HEK293 (cell line): ENCODE results near the gene CRX.
A peak's percentile ranks its signal among the peaks of the same experiment; 100 is the strongest.
"Not testable (repeated sequence)": the region's sequence is repeated elsewhere in the genome, so short reads cannot be mapped to it uniquely, and the experiment has no call there.

Experiments used
- CTCF ChIA-PET: fragments of 350-600 bp; formaldehyde crosslinking; extraction: SDS; loops from one replicate; lab custom pipeline; 2021; ENCODE audit warnings: antibody characterized with exemption; lab: Yijun Ruan, JAX
- POLR2A ChIA-PET: fragments of 300-600 bp; formaldehyde crosslinking; extraction: SDS; loops from one replicate; lab custom pipeline; 2020; ENCODE audit warnings: antibody characterized with exemption, inconsistent platforms; lab: Yijun Ruan, JAX
- H3K27ac ChIP-seq: fragments of 200-500 bp; sonication (Bioruptor generic); 2 replicates; pipeline ENCODE4 v1.5.1; 2014; ENCODE audit warnings: low read depth, low read length, control low read depth, inconsistent platforms; ENCODE audit errors: extremely low read depth
- H3K36me3 ChIP-seq, 2 experiments: fragments of 200-500 bp in 1 of 2; sonication (Bioruptor generic) in 1 of 2; 1 replicate in 1 of 2; 2 replicates in 1 of 2; pipeline ENCODE4 v1.5.1; 2014 to 2017; ENCODE audit warnings: inconsistent platforms in 2 of 2, low read length in 2 of 2; ENCODE audit not compliant: control insufficient read depth in 2 of 2, insufficient read depth in 1 of 2
- H3K4me1 ChIP-seq: fragments of 200-500 bp; sonication (Bioruptor generic); 2 replicates; pipeline ENCODE4 v1.5.1; 2014; ENCODE audit warnings: mild to moderate bottlenecking, low read length, inconsistent platforms; ENCODE audit not compliant: control insufficient read depth, insufficient read depth
- H3K4me3 ChIP-seq: 2 replicates; pipeline ENCODE4 v1.5.1; 2011; ENCODE audit warnings: low read depth, mild to moderate bottlenecking, control low read depth, low read length, moderate library complexity
- H3K9me3 ChIP-seq: fragments of 200-500 bp; sonication (Bioruptor generic); 2 replicates; pipeline ENCODE4 v1.5.1; 2014; ENCODE audit warnings: low read depth, low read length, inconsistent platforms; ENCODE audit not compliant: control insufficient read depth, insufficient read depth
- GLIS1 ChIP-seq: fragments of 450-650 bp; formaldehyde crosslinking; IDR thresholded peaks from 2 replicates; pipeline ENCODE4 v1.5.1; 2016; ENCODE audit warnings: missing biosample characterization, missing genetic modification characterization
- HIC1 ChIP-seq: fragments of 450-650 bp; formaldehyde crosslinking; IDR thresholded peaks from 2 replicates; pipeline ENCODE4 v1.5.1; 2016; ENCODE audit warnings: missing biosample characterization, missing genetic modification characterization
- PATZ1 ChIP-seq: fragments of 450-650 bp; formaldehyde crosslinking; IDR thresholded peaks from 2 replicates; pipeline ENCODE4 v1.5.1; 2016; ENCODE audit warnings: missing biosample characterization, missing genetic modification characterization
- SP7 ChIP-seq: fragments of 450-650 bp; formaldehyde crosslinking; IDR thresholded peaks from 2 replicates; pipeline ENCODE4 v1.5.1; 2016; ENCODE audit warnings: missing biosample characterization, missing genetic modification characterization
- TRIM28 ChIP-seq: IDR thresholded peaks from 2 replicates; pipeline ENCODE4 v1.6.1; 2011; ENCODE audit warnings: low read length, control low read depth, borderline replicate concordance
- WT1 ChIP-seq: fragments of 450-650 bp; formaldehyde crosslinking; IDR thresholded peaks from 2 replicates; pipeline ENCODE4 v1.5.1; 2016; ENCODE audit warnings: missing biosample characterization, missing genetic modification characterization
- ZBTB48 ChIP-seq: fragments of 450-650 bp; formaldehyde crosslinking; IDR thresholded peaks from 2 replicates; pipeline ENCODE4 v1.5.1; 2016; ENCODE audit warnings: missing biosample characterization, missing genetic modification characterization
- ZBTB8A ChIP-seq: fragments of 450-650 bp; formaldehyde crosslinking; IDR thresholded peaks from 2 replicates; pipeline ENCODE4 v1.5.1; 2016; ENCODE audit warnings: missing biosample characterization, missing genetic modification characterization
- ZEB2 ChIP-seq: fragments of 450-650 bp; formaldehyde crosslinking; IDR thresholded peaks from 2 replicates; pipeline ENCODE4 v1.5.1; 2016; ENCODE audit warnings: missing biosample characterization, missing genetic modification characterization
- ZFHX2 ChIP-seq: fragments of 450-650 bp; formaldehyde crosslinking; conservative IDR thresholded peaks from 2 replicates; pipeline ENCODE4 v1.5.1; 2016; ENCODE audit warnings: missing biosample characterization, missing genetic modification characterization
- ZFP41 ChIP-seq: fragments of 450-650 bp; formaldehyde crosslinking; IDR thresholded peaks from 2 replicates; pipeline ENCODE4 v1.5.1; 2016; ENCODE audit warnings: missing biosample characterization, missing genetic modification characterization, borderline replicate concordance
- ZFP69B ChIP-seq: fragments of 450-650 bp; formaldehyde crosslinking; IDR thresholded peaks from 2 replicates; pipeline ENCODE4 v1.5.1; 2016; ENCODE audit warnings: missing biosample characterization, missing genetic modification characterization
- ZNF184 ChIP-seq: fragments of 450-650 bp; IDR thresholded peaks from 2 replicates; pipeline ENCODE4 v1.5.1; 2018; ENCODE audit warnings: missing biosample characterization, mild to moderate bottlenecking, missing genetic modification characterization
- ZNF24 ChIP-seq: fragments of 450-650 bp; formaldehyde crosslinking; IDR thresholded peaks from 2 replicates; pipeline ENCODE4 v1.5.1; 2016; ENCODE audit warnings: missing biosample characterization, missing genetic modification characterization
- ZNF280D ChIP-seq: fragments of 450-650 bp; formaldehyde crosslinking; IDR thresholded peaks from 2 replicates; pipeline ENCODE4 v1.5.1; 2016; ENCODE audit warnings: missing biosample characterization, missing genetic modification characterization
- ZNF292 ChIP-seq: fragments of 450-650 bp; formaldehyde crosslinking; IDR thresholded peaks from 2 replicates; pipeline ENCODE4 v1.5.1; 2016; ENCODE audit warnings: low read depth, missing biosample characterization, missing genetic modification characterization, borderline replicate concordance
- ZNF394 ChIP-seq: fragments of 450-650 bp; formaldehyde crosslinking; IDR thresholded peaks from 2 replicates; pipeline ENCODE4 v1.5.1; 2016; ENCODE audit warnings: missing biosample characterization, missing genetic modification characterization, mild to moderate bottlenecking, moderate library complexity, borderline replicate concordance
- ZNF558 ChIP-seq: fragments of 450-650 bp; formaldehyde crosslinking; IDR thresholded peaks from 2 replicates; pipeline ENCODE4 v1.5.1; 2016; ENCODE audit warnings: missing biosample characterization, missing genetic modification characterization
- ZNF600 ChIP-seq: fragments of 450-650 bp; formaldehyde crosslinking; IDR thresholded peaks from 2 replicates; pipeline ENCODE4 v1.5.1; 2016; ENCODE audit warnings: missing biosample characterization, missing genetic modification characterization
- ZNF629 ChIP-seq: fragments of 450-650 bp; formaldehyde crosslinking; IDR thresholded peaks from 2 replicates; pipeline ENCODE4 v1.5.1; 2017; ENCODE audit warnings: missing biosample characterization, missing genetic modification characterization
- ZNF843 ChIP-seq: fragments of 450-650 bp; formaldehyde crosslinking; IDR thresholded peaks from 2 replicates; pipeline ENCODE4 v1.5.1; 2016; ENCODE audit warnings: missing biosample characterization, missing genetic modification characterization
- ZXDB ChIP-seq: fragments of 450-650 bp; formaldehyde crosslinking; IDR thresholded peaks from 2 replicates; pipeline ENCODE4 v1.5.1; 2016; ENCODE audit warnings: missing biosample characterization, missing genetic modification characterization
- TF ChIP-seq, protein P1 (sequence below): fragments of 450-650 bp; formaldehyde crosslinking; IDR thresholded peaks from 2 replicates; pipeline ENCODE4 v1.5.1; 2016; ENCODE audit warnings: missing biosample characterization, missing genetic modification characterization
- TF ChIP-seq, protein P2 (sequence below): fragments of 450-650 bp; formaldehyde crosslinking; IDR thresholded peaks from 2 replicates; pipeline ENCODE4 v1.5.1; 2016; ENCODE audit warnings: missing biosample characterization, missing genetic modification characterization

The CRX gene

GRCh38 chr19:47854459-47854858 is 32.7 kb downstream of the CRX start:
- TF ChIP-seq ZFP41 (tag by site-specific recombination) (no peak), ZNF558 (tag by site-specific recombination) (no peak), ZXDB (tag by site-specific recombination) (no peak), ZBTB8A (no peak), ZNF292 (no peak), HIC1 (tag by site-specific recombination) (no peak), ZNF600 (no peak), TRIM28 (no peak)
- TF ChIP-seq, protein P1, sequence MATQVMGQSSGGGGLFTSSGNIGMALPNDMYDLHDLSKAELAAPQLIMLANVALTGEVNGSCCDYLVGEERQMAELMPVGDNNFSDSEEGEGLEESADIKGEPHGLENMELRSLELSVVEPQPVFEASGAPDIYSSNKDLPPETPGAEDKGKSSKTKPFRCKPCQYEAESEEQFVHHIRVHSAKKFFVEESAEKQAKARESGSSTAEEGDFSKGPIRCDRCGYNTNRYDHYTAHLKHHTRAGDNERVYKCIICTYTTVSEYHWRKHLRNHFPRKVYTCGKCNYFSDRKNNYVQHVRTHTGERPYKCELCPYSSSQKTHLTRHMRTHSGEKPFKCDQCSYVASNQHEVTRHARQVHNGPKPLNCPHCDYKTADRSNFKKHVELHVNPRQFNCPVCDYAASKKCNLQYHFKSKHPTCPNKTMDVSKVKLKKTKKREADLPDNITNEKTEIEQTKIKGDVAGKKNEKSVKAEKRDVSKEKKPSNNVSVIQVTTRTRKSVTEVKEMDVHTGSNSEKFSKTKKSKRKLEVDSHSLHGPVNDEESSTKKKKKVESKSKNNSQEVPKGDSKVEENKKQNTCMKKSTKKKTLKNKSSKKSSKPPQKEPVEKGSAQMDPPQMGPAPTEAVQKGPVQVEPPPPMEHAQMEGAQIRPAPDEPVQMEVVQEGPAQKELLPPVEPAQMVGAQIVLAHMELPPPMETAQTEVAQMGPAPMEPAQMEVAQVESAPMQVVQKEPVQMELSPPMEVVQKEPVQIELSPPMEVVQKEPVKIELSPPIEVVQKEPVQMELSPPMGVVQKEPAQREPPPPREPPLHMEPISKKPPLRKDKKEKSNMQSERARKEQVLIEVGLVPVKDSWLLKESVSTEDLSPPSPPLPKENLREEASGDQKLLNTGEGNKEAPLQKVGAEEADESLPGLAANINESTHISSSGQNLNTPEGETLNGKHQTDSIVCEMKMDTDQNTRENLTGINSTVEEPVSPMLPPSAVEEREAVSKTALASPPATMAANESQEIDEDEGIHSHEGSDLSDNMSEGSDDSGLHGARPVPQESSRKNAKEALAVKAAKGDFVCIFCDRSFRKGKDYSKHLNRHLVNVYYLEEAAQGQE (tag by site-specific recombination), result no peak
- H3K36me3 ChIP-seq, result no peaks in the 10 kb centered on the region; a peak in 1 of 3 replicates
- no peaks in the 10 kb centered on the region for H3K4me1 ChIP-seq
- ChIA-PET CTCF (interaction anchor here (0.8 to 2.2 kb wide), 3 partner anchors 9 to 40 kb away, joined by 5 to 7 read pairs (median 5); no protein-coding TSS in a partner anchor), POLR2A (no interaction called here)
- H3K9me3 ChIP-seq, result no peaks in the 10 kb centered on the region
- no peak overlapping the region for H3K4me3 ChIP-seq
- H3K27ac ChIP-seq, result no peak overlapping the region

GRCh38 chr19:47858231-47858630 is 36.5 kb downstream of the CRX start:
- CTCF ChIA-PET, result interaction anchor here (0.6 to 1.4 kb wide), 6 partner anchors 9 to 68 kb away, joined by 3 to 4 read pairs (median 4); no protein-coding TSS in a partner anchor
- POLR2A ChIA-PET, result interaction anchor here (1.0 kb wide), 1 partner anchor 9 kb away, joined by 3 read pairs; no protein-coding TSS in a partner anchor
- not testable (repeated sequence) for H3K4me3 ChIP-seq, H3K27ac ChIP-seq, H3K36me3 ChIP-seq, H3K9me3 ChIP-seq, H3K4me1 ChIP-seq
- TF ChIP-seq, protein P2, sequence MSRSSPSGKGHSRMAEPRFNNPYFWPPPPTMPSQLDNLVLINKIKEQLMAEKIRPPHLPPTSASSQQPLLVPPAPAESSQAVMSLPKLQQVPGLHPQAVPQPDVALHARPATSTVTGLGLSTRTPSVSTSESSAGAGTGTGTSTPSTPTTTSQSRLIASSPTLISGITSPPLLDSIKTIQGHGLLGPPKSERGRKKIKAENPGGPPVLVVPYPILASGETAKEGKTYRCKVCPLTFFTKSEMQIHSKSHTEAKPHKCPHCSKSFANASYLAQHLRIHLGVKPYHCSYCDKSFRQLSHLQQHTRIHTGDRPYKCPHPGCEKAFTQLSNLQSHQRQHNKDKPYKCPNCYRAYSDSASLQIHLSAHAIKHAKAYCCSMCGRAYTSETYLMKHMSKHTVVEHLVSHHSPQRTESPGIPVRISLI (tag by site-specific recombination), result peak; percentile 58; the same call in 1 of the 2 replicates
- TF ChIP-seq ZNF629 (tag by site-specific recombination) (peak; percentile 75), WT1 (tag by site-specific recombination) (peak; percentile 25; the same call in 1 of the 2 replicates), ZNF843 (tag by site-specific recombination) (0 out of 2 replicates have a peak, but pooled peaks have one; percentile 16), ZNF184 (tag by site-specific recombination) (peak; percentile 43; the same call in 1 of the 2 replicates), ZNF394 (tag by site-specific recombination) (peak; percentile 37; the same call in 1 of the 2 replicates), ZNF24 (tag by site-specific recombination) (0 out of 2 replicates have a peak, but pooled peaks have one; percentile 39), GLIS1 (tag by site-specific recombination) (peak; percentile 69), PATZ1 (tag by site-specific recombination) (peak; percentile 50), SP7 (tag by site-specific recombination) (peak; percentile 92), ZFHX2 (tag by site-specific recombination) (peak; percentile 29; the same call in 1 of the 2 replicates), ZNF280D (tag by site-specific recombination) (0 out of 2 replicates have a peak, but pooled peaks have one; percentile 53), ZBTB48 (tag by site-specific recombination) (peak; percentile 61; the same call in 1 of the 2 replicates), ZFP69B (peak; percentile 50; the same call in 1 of the 2 replicates), ZEB2 (tag by site-specific recombination) (peak; percentile 76)
